Skin epidermis (tissue), 12 donors: ENCODE results near the gene JAG2.
A peak's percentile ranks its signal among the peaks of the same experiment; 100 is the strongest.

Source experiments
- H3K27ac ChIP-seq, 21 experiments: fragments of 200-600 bp; sonication (generic) in 11 of 21; one replicate each; pipeline ENCODE4 v1.5.0; 2020; ENCODE audit warnings: mild to moderate bottlenecking in 3 of 21, inconsistent platforms in 2 of 21, moderate library complexity in 2 of 21
- H3K4me3 ChIP-seq, 7 experiments: fragments of 200-600 bp; sonication (generic) in 2 of 7; one replicate each; pipeline ENCODE4 v1.5.0; 2020; ENCODE audit warnings: inconsistent platforms in 2 of 7, mild to moderate bottlenecking in 2 of 7, moderate library complexity in 1 of 7

The JAG2 gene

DNA sequence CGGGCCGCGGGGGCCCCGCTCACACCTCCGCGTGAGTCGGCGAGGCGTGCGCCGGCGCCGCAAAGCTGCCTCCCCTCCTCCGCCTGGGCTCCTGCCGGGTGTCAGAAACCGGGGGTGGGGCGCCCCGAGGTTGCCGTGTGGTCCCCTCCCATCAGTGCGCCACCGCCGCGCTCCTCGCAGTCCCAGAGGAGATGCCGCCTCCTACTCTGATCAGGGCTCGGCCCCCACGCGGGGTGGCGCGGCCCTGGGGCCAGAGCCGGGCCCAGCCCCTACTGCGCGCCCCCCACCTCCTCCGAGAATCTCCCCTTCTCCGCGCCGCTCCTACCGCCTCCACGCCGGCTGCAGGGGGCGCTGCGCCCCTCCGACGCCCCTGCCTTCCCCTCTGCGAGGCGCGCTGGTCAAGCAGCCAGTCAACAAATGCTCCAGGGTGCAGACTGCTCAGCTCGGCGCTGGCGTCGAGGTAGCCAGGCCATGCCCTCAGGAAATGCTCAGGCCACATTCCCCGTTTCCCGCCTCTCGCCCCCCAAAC, 467 bp upstream of the JAG2 start:
- Histone ChIP-seq H3K4me3 (peak overlapping the region in 5 of 7 experiments; percentile 5 to 39 (median 18)), H3K27ac (peak overlapping the region in 1 of 21 experiments; percentile 30)

DNA sequence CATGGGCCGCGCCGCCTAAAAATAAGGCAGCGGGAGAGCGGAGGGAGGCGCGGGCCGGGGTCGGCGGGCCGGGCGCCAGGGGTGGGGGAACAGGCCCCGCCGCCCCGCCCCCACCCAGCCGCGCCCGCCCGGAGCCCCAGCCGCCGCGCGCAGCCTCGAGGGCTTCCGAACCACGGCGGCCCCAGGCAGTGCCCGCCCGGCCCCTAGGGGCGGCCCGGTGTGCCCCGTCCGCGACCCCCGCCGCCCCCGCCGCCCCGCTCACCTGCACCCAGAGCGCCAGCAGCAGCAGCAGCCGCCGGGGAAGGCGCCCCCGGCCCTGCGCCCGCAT, 519 bp downstream of the JAG2 start:
- H3K27ac ChIP-seq, result peak overlapping the region in 9 of 21 experiments; percentile 28 to 82 (median 56)
- peak overlapping the region; percentile 29 to 52 (median 42) for H3K4me3 ChIP-seq

DNA sequence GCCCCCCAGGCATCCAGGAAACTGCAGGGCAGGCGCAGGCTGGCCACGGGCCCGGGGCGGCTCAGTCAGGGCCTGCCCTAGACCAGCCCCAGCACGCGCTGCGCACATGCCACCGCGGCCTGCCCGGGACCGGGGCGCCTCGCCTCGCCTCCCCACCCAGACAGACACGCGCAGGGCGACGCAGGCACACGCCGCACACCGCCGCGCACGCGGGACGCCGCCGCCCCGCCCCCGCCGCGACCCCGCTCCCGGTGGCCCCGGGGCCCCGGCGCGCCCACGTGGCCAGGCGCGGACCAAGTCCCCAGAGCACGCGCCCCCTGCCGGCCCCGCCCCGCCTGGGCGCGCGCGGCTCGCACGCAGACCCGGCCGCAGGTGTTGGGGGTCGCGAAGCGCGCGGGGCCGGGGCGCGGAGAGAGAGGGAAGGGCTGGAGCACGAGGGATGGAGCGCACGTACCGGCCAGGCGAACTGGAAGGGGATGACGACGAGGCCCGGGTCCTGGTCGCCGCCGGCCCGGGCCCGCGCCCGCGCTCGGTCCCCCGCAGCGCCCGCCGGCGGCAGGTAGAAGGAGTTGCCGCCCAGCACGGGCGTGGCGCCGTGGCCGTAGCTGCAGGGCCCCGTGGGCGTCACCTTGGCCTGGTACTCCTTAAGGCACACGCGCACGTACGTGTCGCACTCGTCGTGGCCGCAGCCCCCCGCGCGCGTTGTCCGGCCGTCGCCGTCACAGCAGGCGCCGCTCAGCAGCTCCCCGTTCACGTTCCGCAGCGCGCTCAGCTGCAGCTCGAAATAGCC, 1.1 kb downstream of the JAG2 start:
- H3K27ac ChIP-seq, result peak overlapping the region in 10 of 21 experiments; percentile 28 to 82 (median 55)
- H3K4me3 ChIP-seq, result peak overlapping the region; percentile 29 to 52 (median 42)

DNA sequence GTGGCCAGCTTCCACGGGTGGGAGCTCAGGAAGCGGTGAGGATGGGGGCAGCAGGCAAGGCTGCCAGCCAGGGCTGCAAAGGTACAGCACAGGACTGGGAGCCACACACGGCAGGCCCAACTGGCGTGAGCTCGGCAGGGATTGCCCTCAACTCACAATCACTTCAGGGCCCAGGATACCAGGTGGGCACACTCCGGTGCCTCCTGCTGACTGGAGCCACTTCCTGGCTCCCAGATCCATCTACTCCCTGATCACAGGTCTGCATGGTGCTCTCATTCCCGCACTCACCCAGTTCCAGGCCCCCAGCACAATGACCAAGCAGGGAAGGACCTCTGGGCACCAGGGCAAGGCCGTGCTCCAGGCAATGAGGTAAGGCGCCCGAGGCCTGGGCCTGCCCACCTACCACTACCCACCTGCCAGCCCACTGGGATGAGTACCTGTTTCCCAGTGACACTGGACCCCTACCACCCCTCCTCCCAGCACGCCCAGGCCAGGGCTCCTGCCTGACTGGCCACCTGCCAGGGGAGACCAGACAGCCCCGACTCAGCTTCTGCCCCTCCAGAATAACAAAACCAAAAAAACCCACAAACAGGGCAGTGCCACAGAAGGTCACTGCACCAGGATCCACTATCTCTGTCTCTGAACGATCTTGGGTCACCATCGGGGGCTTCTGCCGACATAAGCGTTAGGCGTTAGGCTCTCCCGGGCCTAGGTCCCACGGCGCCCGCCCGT, 1.8 kb downstream of the JAG2 start:
- H3K4me3 ChIP-seq, result peak overlapping the region; percentile 11 to 52 (median 15)
- peak overlapping the region in 9 of 21 experiments; percentile 0 to 61 (median 28) for H3K27ac ChIP-seq

DNA sequence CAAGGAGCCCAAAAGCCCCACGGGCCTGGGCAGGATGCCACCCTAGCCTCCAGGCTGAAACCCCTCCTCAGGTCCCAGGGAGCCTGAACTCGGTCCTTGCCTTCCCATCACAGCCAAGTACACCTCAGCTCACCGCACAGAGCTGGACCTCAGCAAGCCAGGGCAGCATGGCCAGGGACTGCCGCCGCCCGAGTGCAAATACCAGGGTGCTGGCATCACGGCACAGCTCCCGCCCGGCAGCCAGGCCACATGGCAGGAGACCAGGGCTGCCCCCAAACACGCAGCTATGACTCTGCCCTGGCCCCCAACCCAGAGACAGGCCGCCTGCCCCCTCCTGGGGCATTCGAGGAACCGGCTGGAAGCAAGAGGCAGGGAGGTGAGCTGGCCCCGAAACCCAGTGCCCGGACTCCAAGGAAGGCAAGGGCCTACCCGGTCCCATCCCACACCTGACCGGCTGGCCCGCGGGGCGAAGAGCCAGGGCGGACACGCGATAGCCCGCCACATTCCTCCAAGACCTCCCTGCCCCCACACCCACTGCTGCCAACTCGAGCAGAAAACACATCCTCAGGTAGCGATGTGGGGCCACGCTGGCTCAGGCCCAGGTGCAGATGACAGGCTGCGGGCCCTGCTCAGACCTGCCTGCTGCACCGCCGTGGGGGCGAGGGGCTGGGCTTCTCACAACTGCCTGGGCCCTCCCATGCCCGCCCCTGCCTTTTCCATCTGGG, 2.7 kb downstream of the JAG2 start:
- Histone ChIP-seq H3K27ac (peak overlapping the region in 8 of 21 experiments; percentile 7 to 61 (median 26)), H3K4me3 (peak overlapping the region; percentile 2 to 52 (median 15))

DNA sequence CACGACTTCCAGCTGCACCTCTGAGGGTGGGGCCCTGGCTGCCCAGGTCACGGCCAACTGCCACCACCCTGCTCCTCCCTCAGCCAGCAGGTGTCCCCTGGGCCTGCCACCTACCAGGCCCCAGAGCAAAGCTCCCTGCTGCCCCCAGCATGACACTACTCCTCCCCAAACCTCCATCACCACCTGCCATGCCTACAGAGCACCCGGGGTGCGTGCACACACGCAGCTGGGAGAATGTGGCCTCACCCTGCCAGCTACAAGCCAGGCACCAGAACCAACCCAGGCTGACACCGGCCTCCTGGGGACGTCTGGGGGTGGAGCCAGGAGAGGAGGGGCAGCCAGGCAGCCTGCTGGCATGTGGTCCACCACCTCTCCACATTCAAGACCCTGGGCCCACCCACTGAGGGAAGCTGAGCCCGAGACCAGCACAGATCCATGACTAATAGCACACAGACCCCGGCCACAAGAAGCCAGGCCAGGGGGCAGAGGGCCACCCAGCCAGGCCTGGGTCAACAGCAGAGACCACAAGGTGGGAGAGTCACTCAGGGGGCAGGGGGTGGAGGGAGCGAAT, 3.4 kb downstream of the JAG2 start:
- Histone ChIP-seq H3K4me3 (peak overlapping the region in 4 of 7 experiments; percentile 2 to 52 (median 32)), H3K27ac (peak overlapping the region in 5 of 21 experiments; percentile 7 to 56 (median 20))

DNA sequence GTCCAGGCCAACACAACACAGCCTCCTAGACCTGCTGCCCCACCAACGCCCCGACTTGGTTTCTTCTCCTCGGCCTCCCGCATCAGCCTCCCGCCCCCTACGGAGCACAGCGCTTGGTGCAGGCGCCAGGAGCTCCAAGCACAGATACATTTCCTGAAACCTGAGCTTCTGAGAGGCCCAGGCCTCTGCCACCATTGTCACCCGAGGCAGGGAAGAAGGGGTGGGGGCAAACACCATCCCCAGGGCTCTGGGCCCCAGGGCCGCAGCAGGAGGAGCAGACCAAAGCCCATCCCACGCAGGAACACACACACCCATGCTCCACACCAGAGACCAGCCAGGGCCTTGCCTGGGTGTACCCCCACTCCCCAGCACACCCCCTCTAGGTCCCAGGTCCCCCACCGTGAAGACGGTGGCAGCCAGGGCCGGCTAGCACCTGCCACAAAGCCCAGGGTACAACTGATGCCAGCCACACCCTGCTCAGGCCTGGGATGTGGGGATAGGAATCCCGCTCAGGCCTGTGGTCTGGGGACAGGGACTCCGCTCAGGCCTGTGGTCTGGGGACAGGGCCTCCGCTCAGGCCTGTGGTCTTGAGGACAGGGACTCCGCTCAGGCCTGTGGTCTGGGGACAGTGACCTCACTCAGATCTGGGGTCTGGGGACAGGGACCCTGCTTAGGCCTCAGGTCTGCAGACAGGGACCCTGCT, 5.4 kb downstream of the JAG2 start:
- Histone ChIP-seq H3K4me3 (no peak overlapping the region), H3K27ac (no peak overlapping the region)

DNA sequence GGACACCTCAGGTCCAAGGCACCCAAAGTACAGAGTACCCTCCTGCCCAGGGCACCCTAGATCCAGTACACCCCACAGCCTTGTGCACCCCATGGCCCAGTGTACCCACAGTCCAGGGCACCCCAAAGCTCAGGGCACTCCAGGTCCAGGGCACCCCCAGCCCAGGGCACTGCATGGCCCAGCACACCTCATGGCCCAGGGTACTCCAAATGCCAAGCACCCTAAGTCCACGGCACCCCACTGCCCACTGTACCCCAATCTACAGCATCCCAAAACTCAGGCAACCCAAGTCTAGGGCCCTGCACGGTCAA, 6.0 kb downstream of the JAG2 start:
- H3K27ac ChIP-seq, result no peak overlapping the region
- no peak overlapping the region for H3K4me3 ChIP-seq

DNA sequence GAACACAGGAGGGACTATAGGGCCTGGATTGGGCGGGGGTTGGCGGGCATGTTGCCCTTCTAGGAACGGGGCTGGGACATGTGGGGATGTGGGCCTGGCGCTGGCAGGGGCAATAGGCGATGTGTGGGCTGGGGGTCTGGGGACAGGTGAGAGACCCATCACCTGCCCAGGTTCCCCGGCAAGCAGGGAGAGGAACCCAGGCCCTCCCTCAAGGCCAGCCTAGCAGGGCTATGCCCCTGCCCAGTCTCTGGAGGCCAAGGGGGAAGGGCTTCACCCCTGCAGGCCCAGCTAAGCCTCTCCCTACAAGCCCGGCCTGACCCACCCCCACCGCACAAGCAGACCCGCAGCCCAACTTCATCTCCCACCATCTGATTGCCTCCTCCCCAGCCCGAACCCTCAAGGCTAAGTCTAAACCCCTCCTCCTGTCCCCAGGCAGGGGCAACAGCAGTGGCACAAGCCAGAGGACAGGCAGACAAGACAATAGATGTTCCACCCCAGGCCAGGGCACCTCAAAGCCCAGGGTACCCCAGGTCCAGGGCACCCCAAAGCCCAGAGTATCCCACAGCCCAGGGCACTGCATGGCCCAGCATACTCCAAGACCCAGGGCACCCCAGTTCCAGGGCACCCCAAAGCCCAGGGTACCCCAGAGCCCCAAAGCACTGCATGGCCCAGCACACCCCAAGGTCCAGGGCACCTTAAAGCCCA, 6.5 kb downstream of the JAG2 start:
- H3K27ac ChIP-seq, result no peak overlapping the region
- no peak overlapping the region for H3K4me3 ChIP-seq

DNA sequence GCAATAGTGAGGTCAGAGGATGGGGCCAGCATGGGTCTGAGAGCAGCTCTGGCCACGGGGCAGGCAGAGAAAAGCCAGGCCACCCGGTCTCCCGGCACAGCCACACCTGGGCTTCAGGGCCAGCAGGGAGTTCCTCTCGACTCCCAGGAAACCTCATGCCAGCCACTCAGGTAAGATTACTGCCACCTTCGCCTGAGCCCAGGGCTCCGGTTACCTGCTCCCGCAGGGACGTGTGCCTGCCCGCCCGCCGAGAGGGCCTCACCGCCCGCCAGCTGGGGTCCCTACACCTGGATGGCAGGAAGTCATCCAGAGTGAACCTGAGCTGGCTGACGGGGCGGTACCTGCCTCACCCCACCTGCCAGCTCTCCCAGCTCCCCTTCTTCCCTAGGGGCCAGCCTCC, 7.3 kb downstream of the JAG2 start:
- no peak overlapping the region for H3K27ac ChIP-seq
- H3K4me3 ChIP-seq, result no peak overlapping the region

DNA sequence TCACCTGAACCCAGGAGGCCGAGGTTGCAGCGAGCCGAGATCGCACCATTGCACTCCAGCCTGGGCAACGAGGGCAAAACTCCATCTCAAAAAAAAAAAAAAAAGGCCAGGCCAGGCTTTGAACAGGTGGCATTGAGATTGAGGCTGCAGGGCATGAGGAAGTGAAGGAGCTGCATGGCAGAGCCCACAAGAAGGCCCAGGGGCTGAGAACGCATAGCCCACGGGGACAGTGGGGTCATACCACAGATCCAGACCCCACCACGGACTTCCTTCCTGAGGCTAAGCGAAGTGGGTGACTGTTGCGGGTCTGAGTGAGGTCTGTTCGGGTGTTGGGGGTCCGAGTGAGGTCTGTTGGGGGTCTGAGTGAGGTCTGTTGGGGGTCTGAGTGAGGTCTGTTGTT, 7.8 kb downstream of the JAG2 start:
- H3K4me3 ChIP-seq, result no peak overlapping the region
- no peak overlapping the region for H3K27ac ChIP-seq

DNA sequence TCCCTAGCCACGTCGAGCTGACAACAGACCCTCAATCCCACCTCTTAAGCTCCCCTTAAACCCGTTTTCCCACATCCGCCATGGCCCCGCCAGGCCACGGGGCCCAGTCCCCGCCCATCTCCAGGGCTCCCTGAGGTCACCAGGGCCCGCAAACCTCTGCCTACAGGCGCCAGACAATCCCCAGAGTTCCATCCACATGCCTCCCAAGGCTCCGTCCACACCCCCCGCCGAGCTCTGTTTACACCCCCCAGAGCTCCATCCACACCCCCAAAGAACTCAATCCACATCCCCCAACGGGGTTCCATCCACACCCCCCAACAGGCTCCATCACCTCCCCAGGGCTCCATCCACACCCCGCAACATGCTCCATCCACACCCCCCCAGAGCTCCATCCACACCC, 9.2 kb downstream of the JAG2 start:
- Histone ChIP-seq H3K4me3 (no peak overlapping the region), H3K27ac (no peak overlapping the region)

DNA sequence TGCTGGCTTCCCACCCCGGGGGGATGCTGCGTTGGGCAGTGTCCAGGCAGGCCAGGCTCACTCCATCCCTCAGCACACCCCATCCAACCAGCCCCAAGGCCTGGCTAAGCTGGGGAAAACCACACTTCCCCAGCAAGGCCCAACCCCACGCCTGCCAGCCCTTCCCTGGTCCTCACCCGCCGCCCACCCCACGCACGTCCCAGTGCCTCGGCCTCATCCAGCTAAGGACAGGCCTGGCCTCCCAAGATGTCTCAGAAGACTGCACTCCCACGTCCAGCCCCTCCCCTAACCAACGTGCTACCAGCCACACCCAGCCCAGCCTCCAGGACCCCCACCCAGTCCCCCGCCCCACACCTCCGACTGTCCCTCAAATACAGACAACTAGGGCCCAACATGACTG, 9.8 kb downstream of the JAG2 start:
- Histone ChIP-seq H3K4me3 (no peak overlapping the region), H3K27ac (no peak overlapping the region)

DNA sequence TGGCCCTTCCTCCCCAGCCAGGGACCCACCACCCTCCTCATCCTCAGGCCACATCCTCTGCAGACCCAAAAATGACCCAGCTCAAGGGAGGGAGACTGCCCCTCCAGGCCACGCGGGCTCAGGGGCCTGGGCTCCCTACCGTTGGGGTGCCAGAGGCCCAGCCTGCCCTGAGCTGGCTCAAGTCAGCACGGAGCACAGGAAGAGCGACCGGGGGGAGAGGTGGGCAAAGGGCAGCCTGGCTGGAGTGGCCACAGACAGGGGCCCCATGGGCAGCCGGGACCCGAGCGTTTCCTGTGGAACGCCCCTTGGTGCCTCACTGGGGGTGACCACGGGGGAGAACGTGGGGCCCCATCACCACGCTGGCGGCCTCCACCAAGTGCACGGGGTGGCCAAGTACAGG, 10.7 kb downstream of the JAG2 start:
- H3K4me3 ChIP-seq, result no peak overlapping the region
- H3K27ac ChIP-seq, result no peak overlapping the region

DNA sequence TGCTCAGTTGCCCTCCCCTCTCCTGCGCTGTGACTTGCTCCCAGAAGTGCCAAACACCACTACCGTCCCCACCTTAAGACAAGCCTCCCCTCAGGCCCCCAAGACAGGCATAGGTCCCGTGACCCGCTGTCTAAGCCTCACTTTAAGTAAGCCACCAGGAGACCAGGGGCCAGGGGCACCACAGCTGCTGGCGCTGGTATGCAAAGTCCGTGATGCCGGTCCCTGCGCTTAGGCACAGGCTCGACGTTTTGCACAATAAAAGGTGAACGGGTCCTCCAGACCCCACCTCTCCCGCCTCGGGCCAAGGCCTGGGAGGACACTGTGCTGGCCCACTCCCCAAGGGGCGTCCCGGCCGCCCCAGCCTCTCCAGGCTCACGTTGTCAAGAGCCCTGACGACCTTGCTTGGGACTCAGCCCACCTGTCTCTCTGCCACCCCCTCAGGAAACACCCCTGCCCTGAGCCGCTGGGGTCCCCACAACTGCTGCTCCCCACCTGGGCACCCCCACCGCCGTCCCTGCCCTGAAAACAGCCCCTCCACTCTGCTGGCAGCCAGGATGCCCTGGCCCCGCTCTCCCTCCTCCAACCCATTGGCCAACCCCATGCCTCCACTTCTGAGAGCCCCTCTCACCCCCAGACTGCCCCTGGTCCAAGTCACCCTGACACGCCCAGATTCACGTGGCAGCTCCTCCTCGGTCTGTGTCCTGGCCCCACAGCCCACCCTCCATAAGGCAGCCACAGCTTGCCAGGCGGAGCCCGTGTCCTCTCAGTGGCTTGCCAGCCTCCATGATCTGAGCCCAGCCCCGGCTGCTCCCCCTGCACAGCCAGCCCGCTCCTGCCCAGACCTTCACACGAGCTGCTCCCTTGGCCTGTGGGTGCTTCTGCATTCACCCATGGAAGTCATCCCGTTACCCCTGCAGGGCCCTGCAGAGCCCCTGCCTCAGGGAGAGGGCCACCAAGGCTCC, 11.9 kb downstream of the JAG2 start:
- H3K4me3 ChIP-seq, result no peak overlapping the region
- H3K27ac ChIP-seq, result no peak overlapping the region

DNA sequence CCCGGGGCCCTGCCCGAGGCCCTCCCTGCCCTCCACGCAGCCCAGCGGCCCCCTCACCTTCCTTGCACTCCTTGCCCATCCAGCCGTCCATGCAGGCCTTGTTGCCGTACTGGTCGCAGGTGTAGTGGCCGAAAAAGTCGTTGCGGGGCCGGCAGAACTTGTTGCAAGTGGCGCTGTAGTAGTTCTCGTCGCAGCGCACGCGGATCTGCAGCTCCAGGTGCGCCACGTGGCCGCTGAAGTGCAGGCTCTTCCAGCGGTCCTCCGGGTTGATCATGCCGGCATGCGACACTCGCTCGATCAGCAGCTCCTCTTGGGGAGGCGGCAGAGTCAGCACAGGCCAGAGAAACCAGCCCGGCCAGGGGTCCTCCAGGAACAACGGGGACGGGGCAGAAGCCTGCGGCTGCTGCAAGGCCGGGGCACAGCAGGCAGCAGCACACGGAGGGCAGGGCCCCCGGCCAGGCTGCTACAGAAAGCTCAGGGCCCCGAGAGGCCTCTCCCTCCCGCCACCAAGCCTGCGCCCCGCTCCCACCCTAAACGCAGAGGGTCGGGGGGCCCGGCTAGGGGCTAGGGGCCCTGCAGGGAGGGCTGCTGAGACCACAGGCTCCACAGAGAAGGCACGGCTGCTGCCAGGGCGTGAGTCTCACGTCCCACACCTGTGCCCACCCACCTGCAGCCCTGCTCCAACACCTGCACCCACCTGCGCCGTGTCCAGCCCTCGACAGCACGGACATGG, 12.7 kb downstream of the JAG2 start:
- H3K4me3 ChIP-seq, result no peak overlapping the region
- H3K27ac ChIP-seq, result no peak overlapping the region

DNA sequence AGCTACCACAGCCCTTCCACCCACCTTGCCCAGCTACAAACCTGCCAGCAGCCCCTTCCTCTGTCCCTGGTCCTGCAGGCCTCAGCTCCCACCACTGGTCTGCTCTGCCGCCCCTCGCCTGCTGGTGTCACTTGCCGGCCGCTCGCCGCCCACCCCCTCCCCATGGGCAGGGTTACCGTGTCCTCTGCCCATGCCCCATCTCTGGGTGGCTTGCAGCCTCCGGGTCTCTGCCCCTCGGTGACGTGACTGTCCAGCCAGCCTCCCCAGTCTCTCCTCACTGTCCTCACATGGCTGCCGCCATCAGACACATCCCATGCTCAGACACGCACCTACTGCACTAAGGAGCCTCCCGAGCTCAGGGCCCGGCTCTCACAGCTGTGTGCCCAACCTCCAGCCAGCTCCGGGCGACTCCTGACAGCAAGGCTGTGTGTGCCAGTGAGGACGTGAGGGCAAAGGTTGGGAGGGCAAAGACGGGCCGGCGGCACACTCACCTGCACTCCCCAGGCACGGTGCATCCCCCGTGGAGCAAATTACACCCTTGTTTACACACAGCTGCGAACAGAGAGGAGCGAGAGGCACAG, 13.4 kb downstream of the JAG2 start:
- Histone ChIP-seq H3K27ac (no peak overlapping the region), H3K4me3 (no peak overlapping the region)
